ENCODE results near the gene KLHL3. TPM values are rescaled to one million over a fixed set of nuclear protein-coding genes. Genes with fewer than 3 reads are reported as not detected.

KLHL3 gene
- total and polyA plus RNA-seq, 12 donors: 12.4 to 37.4 (median 23.7) TPM

DNA sequence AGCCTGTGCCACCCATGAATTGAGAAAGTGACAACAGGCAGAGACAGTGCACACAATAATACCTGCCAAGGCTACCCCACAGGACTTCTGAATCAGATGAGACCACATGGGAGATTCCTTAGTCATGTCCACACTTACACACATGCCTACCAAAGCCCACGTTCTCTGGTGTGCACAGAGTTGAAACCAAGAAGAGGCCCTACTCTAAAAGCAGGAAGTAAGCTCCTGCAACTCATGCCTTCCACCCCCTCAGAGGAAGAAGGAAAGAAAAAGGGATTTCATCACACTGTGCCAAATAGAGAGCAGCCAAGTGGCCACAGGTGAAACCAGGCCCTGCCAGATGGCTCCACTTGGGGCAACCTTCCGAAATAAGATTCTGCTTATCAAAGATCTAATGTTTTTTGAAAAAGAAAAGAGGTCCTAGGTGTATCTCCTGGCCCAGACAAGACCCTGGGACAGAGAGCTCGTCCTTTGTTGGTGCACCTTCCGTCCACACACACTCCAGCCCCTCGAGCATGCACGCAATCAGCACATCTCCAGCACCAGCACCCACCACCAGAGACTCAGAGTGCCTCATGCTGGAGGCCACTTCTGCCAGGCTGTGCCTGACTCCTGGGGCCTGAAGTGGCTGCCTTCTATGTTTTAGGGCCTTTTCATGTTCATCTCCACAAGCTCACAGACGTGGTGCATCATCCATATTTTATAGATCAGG, 122.2 kb downstream of the KLHL3 start:
- ATAC-seq: no peak
- TF ChIP-seq, protein P1, sequence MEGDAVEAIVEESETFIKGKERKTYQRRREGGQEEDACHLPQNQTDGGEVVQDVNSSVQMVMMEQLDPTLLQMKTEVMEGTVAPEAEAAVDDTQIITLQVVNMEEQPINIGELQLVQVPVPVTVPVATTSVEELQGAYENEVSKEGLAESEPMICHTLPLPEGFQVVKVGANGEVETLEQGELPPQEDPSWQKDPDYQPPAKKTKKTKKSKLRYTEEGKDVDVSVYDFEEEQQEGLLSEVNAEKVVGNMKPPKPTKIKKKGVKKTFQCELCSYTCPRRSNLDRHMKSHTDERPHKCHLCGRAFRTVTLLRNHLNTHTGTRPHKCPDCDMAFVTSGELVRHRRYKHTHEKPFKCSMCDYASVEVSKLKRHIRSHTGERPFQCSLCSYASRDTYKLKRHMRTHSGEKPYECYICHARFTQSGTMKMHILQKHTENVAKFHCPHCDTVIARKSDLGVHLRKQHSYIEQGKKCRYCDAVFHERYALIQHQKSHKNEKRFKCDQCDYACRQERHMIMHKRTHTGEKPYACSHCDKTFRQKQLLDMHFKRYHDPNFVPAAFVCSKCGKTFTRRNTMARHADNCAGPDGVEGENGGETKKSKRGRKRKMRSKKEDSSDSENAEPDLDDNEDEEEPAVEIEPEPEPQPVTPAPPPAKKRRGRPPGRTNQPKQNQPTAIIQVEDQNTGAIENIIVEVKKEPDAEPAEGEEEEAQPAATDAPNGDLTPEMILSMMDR (IDR thresholded peaks at IDR 0.05): no peak
- no peaks in the 10 kb centered on the region for H3K27me3 ChIP-seq
- DNase-seq: no peak
- no peaks in the 10 kb centered on the region for H3K4me1 ChIP-seq
- H3K27ac ChIP-seq: no peak overlapping the region
- peaks cover 0 to 13% (median 0%) of the 10 kb centered on the region in 9 donors for H3K36me3 ChIP-seq
- intact Hi-C loops (cut with DNase I): no loop called here
- no peaks in the 10 kb centered on the region for H3K9me3 ChIP-seq
- H3K4me3 ChIP-seq: no peak overlapping the region
- WGBS, 2 donors: 84 to 86% methylated on average over 7 of the region's 7 CpGs

DNA sequence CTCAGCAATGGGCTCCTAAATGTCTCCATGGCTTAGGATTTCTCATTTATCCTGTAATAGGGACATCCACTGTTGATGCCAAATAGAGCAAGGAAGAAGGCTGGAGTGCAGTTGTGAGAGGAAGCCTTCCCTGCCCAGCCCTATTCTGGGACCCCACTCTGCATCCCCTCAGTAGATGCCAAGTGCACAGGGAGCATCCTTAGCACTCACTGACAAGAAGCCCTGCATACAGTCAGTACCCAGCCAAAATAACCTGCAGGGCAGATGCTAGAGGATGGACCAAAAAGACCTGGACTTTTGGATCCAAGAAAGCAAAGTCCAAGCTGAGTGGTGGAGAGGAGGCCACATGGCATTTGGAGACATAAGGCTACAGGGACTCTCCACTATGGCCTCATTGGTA, 123.3 kb downstream of the KLHL3 start:
- TF ChIP-seq, protein P1 (IDR thresholded peaks at IDR 0.05): no peak
- ATAC-seq (no peak), DNase-seq (no peak)
- Histone ChIP-seq H3K9me3 (no peaks in the 10 kb centered on the region), H3K36me3 (peaks cover 0 to 6% (median 0%) of the 10 kb centered on the region in 9 donors), H3K27ac (no peak overlapping the region), H3K4me3 (no peak overlapping the region), H3K4me1 (no peaks in the 10 kb centered on the region), H3K27me3 (peaks cover 0 to 7% (median 0%) of the 10 kb centered on the region in 7 donors)
- intact Hi-C loops (cut with DNase I): no loop called here

DNA sequence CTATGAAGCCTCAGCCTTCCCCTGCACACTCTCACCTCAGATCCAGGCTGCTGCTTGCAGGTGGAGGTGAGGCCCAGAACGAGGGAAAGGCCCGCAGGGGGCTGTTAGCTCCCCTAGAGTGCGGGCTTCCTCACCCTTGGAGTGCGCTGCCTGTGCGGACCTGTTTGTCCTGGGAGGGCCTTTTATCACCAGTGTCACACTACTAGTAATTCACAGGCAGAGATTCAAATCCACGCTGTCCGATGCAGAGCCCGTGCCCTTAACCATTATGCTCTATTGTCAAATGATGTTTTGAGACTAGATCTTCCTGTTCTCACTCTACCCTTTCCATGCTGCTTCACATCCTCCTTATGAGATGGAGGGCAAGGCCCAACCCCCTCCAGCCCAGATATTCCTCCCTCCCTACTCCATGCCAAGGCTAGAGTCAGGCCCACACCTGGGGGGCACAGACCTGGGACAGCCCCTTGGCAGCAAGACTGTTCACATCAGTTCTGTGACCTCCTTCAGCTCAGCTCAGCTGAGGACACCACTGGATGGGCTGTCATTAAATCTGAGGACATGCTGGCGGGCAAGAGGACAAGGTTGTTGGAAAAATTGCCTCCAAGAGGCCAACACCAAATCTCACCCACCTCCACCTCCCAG, 124.0 kb downstream of the KLHL3 start:
- peaks cover 0 to 10% (median 0%) of the 10 kb centered on the region in 7 donors for H3K27me3 ChIP-seq
- no peaks in the 10 kb centered on the region for H3K9me3 ChIP-seq
- WGBS, 2 donors: 89 to 94% methylated on average over 9 of the region's 9 CpGs
- H3K36me3 ChIP-seq: no peaks in the 10 kb centered on the region
- TF ChIP-seq, protein P1 (IDR thresholded peaks at IDR 0.05): no peak
- intact Hi-C loops (cut with DNase I): no loop called here
- no peaks in the 10 kb centered on the region for H3K4me1 ChIP-seq
- H3K27ac ChIP-seq: no peak overlapping the region
- ATAC-seq (no peak), DNase-seq (no peak)
- H3K4me3 ChIP-seq: no peak overlapping the region

DNA sequence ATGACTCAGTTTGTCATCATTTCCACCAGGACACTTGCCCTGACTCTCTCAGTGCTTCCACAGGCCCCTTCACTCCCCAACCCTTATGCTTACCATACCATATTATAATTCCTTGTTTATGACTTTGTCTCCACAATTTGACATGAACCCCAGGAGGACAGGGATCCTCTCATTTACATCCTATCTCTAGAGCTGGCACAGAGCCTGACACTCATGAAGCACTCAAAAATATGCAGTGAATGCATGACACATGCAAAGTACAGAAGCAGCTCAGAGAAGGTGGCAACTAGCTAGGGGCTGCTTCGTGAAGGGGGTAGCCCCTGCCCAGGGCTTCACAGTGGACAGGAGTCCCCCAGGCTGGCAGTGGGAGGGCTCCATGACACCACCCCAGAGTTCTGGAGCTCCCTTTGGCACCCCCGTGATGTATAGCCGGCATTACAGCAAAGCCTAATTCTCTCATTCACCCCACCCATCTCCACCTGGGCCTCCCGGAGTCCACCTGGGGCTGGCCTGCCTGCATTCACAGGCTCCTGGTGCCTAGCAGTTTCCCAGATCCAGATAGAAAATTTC, 124.8 kb downstream of the KLHL3 start:
- intact Hi-C loops (cut with DNase I): no loop called here
- H3K4me3 ChIP-seq: no peak overlapping the region
- WGBS, 2 donors: 83 to 86% methylated on average over 4 of the region's 4 CpGs
- H3K36me3 ChIP-seq: no peaks in the 10 kb centered on the region
- ATAC-seq (no peak), DNase-seq (no peak)
- H3K9me3 ChIP-seq: no peaks in the 10 kb centered on the region
- TF ChIP-seq, protein P1 (IDR thresholded peaks at IDR 0.05): no peak
- H3K4me1 ChIP-seq: no peaks in the 10 kb centered on the region
- no peak overlapping the region for H3K27ac ChIP-seq
- H3K27me3 ChIP-seq: peaks cover 0 to 18% (median 0%) of the 10 kb centered on the region in 7 donors

Measured in heart right ventricle (tissue), 16 donors.